GOT3 (cell line): ENCODE data around the gene STK10.
"Not testable (repeated sequence)": the region's sequence is repeated elsewhere in the genome, so short reads cannot be mapped to it uniquely, and the experiment has no call there.

Source experiments
- DNase-seq: peaks from one replicate; lab custom pipeline; 2025; ENCODE audit warnings: mixed read lengths; lab: John Stamatoyannopoulos, UW

The STK10 gene

DNA sequence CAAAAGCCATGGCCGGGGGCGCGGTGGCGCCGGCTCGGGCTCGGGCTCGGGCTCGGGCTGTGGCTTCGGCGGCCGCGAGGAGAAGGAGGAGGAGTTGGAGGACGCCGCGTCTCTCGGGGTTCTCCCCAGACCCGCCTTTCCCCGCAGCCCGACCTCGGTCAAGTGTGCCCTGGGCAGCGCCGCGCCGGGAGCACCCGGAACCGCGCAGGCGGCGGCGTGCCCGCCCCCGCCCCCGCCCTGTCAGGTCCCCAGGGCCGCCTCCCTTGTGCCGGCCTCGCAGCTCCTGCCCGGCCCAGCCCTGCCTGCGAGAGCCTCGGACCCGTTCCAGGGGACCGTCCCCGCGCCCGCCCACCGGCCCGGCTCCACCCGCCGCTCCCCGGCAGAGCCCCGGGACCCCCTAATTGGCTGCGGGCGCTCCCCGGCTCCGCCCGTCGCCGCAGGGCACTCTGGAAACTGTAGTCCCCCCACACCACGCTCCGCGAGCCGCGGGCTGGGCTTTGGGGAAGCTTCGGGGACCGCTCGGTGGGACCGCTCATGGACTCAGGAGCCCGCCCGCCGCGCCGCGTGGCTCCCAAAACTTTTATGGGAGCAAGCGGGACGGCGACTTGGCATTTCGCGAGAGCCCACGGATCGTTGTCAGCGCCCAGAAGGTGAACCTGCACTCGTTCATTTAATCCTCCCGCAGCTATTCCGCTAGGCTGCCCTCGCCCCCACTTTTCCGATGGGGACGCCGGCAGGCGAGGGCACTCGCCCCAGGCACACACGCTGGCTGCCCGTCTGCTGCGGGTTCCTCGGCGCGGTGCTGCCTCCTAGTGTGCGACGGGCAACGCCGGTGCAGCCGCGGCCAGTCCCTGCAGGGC lies at the start of gene STK10:
STK10 (minus strand) TSS at position 192 of the 860 bp plus-strand sequence; CDS start at position 10, 182 bp downstream.
- DNase-seq = peak; percentile 90

DNA sequence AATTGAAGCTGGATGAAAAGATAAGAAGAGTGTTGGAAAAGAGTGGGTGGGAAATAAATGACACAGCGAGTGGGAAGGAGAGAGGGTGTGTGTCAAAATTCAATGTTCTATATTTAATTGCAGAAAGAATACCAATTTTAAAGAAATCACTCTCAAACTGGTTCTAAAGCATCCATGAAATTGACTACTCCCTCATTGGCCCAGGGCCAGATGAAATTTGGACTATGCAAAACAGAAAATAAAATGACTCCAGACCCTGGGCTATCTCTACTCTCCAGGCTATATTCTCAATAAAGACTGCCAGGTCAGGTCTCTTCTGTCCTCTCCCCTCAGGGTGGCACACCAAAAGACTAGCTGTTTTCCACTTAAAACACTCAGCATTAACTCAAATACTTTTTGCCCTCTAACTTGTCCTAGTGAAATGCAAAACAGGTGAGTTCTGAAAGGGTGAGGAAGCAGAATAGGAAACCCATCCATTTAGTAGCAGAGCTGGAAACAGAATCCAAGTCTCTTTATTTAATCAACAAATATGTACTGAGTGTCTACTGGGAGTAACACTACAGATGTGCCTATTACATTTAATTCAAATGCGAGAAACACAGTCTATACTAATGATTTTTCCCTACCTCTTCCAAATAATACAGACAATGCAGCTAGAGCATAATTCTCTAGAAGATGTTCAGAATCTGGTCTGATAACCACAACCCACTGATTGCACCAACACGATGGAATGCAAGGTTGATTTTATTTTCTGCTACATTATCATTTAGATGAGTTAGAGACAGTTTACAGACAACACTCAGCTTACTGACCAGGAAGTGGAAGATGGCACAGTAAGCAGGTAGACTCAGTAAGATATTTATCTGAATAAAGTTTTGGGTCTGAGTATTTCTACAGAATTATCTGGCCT lies 48.1 kb upstream of the STK10 start:
- DNase-seq = no peak

DNA sequence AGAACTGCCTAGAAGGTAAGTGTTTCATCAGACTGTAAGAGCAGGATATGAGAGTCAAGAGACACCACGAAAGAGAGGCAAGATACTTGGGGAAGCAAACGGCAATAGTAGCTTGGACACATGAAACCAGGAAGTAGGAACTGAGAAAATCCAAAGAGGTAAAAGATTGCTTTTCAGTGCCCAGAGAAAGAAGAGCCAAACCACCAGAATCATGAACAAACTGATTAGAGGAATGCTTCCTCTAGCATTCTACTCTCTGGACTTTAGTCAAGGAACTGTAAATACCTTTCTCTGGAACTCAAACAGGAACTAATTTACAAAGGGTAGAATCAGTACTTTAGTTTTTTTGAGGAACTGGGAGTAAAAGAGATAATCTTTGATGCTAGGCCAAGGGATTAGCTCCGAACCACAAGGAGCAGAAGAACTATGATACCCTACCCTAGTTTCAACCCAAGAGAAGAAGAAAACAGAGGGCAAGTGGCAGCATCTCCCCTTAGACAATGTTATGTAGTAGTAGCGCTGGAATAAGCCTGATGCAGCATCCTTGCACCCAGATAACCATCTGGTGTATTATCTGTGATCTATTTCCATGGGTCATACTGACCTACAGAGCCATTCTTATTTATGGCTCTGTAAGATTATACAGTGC lies 47.2 kb upstream of the STK10 start:
- DNase-seq = no peak

DNA sequence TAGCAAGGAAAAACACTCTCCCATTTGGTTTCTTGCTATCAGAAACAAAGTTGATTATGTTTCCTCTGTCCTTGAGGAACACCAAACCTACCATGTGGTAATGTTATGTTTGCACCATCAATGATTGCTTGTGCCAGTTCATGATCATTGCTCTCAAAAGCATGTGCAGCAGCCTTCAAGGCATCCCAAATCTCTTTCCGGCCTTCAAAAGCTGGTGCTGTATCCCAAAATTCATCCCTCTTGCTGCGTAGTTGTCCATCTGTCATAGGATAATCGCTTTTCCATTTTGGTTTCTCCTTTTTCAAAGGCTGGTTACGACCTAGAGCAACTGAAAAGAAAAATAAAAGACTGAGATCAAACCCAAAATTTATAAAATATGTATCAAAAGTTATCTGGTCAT lies 46.0 kb upstream of the STK10 start:
- DNase-seq = no peak

DNA sequence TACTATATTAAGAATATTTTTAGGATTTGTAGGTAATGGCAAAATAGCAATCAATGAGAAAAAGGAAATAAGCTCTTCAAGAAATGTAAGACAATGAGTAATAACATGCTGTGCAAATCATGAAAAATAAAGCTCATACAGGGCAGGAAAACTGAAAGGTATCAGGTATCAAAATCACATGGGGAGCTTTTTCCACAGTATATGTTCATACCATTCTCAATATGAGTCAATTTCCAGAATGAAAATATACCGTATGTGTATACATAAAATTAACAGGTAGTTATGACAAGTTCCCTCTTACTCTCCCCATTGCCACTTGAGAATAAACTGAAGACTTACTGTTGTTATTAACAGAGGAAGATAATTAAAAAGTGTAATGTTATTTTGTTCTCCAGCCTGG lies 41.9 kb upstream of the STK10 start:
- DNase-seq = no peak

DNA sequence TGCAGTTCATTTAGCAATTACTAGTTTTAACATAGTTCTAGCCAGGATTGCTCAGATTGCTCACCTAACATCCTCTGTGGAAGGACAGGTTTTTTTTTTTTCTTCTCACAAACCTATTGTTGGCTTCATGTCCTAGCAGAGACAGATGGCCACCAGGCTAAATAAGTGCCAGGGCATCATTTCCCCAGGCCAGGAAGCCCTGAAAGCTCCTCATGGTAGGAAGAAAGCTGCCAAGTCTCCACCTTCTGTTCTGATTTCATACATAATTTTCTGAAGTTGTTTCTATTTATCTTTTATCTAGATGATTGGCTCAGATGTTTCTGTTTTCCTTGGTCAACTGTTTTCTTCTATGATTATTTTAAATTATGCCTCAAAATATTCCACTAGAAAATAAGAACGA lies 37.0 kb upstream of the STK10 start:
- DNase-seq = no peak

DNA sequence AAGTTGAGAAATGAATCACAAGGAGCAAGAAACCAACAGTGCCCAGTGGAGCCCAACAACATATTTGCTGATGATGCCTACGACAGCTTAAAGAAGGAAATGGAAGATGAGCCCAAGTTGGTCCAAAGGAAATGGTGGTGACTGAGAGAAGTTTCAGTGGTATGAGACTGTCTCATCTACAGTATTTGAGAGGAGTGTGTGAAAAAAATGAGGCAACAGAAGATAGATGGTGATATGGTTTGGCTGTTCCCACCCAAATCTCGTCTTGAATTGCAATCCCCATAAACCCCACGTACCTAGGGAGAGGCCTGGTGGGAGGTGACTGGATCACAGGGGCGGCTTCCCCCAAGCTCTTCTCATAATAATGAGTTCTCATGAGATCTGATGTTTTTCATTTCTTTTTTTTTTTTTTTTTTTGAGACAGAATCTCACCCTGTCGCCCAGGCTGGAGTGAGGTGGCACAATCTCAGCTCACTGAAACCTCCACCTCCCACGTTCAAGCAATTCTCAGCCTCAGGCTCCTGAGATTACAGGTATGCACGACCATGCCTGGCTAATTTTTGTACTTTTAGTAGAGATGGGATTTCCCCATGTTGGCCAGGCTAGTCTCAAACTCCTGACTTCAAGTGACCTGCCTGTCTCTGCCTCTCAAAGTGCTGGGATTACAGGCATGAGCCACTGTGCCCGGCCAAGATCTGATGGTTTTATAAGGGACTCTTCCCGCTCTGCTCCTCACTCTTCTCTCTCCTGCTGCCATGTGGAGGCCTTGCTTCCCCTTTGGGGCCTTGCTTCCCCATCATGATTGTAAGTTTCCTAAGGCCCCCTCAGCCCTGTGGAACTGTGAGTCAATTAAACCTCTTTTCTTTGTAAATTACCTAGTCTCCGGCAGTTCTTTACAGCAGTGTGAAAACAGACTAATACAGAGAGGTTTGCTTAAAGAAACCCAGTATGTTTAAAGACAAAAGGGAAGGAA lies 36.2 kb upstream of the STK10 start:
- no peak for DNase-seq

DNA sequence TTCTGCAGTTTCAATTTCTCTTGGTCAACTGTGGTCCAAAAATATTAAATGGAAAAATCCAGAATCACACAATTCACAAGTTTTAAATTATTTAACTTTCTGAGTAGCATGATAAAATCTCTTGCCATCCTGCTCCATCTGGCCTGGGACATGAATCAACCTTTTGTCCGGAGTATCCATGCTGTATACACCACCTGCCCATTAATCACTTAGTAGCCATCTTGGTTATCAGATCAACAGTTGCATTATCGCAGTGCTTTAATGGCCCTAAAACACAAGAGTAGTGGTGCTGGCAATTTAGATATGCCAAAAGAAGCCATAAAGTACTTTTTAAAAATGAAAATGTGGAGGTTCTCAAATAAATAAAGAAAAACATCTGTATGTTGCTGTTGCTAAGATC lies 31.3 kb upstream of the STK10 start:
- no peak for DNase-seq

DNA sequence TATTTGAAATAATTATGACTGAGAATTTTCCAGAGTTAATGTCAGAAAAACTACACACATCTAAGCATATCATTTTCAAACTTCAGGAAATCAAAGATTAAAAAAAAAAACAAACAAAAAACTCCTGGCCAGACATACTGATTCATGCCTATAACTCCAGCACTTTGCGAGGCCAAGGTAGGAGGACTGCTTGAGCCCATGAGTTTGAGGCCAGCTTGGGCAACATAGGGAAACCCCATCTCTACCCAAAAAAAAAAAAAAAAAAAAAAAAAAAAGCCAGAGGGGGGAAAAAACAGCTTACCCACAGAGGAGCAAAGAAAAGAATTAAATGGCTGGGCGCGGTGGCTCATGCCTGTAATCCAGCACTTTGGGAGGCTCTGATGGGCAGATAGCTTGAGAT lies 28.3 kb upstream of the STK10 start:
- no peak for DNase-seq

DNA sequence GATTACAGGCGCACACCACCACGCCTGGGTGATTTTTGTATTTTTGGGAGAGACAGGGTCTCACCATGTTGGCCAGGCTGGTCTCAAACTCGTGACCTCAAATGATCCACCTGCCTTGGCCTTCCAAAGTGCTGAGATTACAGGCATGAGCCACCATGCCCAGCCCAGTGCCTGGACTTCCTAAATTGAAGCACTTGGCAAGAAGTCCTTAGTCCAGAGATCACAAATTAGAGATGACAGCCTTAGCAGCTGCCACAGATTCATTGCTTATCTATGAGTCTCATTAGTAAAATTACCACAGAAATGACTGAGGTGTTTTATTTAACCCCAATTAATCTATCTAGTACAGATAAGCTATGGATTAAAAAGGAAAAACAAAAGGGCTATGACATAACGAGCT lies 25.1 kb upstream of the STK10 start:
- no peak for DNase-seq

DNA sequence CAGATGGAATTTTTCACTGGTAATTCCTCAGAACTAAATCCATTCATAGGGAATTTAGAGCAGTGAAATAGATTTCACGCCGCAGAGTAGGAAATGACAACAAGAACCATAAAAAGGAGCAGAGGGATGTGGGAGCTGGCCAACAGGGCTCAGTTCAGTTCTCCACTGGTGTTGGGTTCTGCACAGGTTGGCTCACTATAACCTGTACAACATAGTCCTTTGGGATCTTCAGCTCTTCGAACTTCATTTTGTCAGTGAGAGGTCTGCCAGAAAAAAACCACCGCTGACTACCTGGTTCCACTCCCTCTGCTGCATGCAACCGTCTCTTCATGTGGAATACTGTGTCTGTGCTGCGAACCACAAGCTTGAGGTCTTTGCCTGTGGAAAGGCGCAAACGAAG lies 23.7 kb upstream of the STK10 start:
- DNase-seq = no peak

DNA sequence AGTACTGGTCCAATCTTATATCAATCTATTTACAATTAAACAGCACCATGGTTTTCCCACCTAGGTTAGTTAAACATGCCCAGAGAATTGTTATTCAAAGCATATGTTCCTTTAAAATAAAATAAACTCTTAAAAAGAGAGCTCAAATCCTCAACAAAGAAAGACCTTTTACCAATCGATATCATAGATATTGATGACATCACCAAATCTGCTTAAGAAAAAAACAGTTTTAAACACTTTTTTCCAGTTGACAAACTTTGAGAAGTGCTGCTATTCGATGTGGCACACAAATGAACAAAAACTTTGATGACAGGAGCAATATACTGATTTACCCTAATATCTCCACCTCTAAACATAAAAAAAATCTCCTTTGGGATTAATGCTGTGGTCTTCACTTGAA lies 21.7 kb upstream of the STK10 start:
- DNase-seq = no peak

DNA sequence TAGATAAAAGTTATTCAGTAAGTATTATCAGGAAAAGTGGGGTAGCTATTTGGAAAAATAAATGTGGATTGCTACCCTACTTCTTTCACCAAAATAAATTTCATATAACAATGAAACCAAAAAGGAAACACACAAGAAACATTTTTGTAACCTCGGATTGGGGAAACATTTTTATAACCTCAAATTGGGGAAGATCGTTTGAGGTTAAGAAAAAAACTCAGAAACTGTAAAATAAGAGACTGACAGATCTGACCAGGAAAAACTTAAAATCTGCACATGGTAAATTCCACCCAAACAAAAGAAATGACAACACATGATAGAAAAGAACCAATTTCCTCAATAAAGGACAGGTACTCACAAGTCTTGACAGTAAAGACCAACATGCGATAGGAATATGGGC lies 19.5 kb upstream of the STK10 start:
- no peak for DNase-seq

DNA sequence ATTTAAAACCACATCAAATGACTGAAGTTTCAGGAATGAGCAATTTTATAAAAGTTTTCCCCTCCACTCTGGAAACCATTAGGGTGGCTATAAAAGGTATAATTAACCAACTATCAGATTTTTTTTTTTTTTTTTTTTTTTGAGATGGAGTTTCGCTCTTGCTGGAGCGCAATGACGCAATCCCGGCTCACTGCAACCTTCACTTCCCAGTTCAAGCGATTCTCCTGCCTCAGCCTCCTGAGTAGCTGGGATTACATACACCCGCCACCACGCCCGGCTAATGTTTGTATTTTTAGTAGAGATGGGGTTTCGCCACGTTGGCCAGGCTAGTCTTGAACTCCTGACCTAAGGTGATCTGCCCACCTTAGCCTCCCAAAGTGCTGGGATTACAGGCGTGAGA lies 18.0 kb upstream of the STK10 start:
- not testable (repeated sequence) for DNase-seq

DNA sequence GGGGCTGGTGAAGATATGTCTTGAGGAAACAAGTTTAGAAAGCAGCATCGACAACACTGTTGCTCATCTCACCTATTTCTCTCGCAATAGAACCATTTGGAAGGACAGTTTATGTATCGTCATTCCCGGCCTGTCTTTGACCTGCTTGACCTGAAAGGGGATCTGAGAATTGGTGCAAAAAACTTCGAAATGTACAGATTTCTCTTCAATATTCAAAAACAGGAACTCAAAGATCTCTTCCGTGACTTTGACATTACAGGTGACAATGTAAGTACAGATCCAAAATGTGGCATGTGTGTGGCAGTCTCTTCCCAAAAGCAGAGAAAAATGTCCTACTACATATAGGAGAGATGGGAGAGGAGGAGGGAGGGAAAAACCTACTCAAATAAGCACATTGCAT lies 12.5 kb upstream of the STK10 start:
- no peak for DNase-seq

DNA sequence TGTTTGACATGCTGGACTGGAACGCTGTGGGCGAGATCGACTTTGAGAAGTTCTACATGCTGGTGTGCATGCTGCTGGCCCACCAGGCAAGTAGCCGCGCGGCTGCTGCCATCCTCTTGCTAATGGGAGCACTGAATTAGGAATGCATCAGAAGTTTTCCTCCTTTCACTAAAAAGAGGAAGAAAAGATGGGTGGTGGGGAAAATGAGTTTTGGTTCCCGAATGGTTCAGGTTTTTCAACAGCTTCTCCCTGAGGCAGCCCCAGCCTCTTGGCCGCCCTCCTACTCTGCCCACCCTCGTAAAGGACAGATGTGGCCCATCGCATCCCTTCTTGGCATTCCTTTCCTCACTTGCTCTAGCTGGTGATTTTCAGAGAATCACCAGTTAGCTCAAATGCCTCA lies 11.4 kb upstream of the STK10 start:
- no peak for DNase-seq

DNA sequence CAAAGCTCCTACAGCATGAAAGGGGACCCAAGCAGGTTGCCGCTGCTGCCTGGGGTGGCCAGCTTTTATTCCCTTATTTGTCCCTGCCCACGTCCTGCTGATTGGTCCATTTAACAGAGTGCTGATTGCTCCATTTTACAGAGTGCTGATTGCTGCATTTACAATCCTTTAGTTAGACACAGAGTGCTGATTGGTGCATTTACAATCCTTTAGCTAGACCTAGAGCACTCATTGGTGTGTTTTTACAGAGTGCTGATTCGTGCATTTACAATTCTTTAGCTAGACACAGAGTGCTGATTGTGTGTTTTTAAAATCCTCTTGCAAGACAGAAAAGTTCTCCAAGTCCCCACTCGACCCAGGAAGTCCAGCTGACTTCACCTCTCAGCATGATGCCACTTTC lies 9.8 kb upstream of the STK10 start:
- DNase-seq = not testable (repeated sequence)

DNA sequence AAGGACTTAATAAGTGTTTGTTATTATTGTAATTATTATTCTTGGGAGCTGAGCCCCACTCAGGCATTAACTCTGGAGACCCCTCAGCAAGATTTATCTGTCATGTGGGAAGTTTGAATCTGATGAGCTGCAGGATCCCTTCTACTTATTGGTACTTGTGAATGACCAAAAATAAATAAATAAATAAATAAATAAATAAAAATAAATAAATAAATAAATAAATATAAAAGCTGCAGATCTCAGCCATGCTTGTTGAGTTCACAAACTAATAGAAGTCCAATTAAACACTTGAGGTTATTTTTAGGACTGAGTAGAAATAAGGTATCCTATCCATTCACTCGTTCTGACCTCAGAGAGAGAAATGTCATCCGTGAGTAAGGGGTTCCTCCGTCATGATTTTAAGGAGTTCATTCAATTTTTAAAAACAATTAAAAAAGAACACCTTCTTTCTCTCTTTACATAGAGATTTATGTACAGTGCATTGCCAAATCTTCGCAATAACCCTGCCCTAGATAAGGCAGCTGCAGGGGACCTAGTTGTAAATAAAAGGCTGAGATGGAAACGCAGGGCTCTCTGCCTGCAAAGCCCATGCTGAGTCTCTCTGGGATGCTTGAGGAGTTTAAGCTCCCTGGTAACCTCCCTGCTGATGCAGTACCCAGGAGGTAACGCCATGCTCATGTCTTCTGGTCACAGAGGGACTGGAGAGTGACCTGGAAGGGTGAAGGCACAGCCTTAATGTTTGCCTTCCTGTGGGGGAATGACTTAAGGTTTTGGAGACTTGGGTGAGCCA lies 7.2 kb upstream of the STK10 start:
- DNase-seq = no peak

DNA sequence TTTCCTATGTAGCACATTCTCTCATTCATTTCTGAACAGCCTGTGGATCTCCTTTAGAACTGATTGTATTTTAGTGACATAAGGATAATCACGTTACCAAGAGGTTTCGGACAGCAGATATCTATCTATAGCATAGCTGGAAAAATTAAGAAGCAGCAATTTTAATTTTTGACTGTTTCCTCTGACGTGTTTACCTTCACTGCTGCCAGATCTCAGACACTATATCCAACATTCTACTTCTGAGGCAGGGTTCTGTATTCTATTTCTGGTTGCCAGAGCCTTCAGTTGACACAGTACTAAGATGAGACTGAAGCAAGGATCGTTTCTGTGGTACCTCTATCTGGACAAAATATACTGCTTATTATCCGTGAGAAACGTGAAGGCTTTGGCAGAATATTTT lies 5.8 kb upstream of the STK10 start, which contains the start of gene EFCAB9:
EFCAB9 (plus strand) TSS at position 301 of the 400 bp plus-strand sequence; CDS start at position 302, 1 bp downstream.
- no peak for DNase-seq

DNA sequence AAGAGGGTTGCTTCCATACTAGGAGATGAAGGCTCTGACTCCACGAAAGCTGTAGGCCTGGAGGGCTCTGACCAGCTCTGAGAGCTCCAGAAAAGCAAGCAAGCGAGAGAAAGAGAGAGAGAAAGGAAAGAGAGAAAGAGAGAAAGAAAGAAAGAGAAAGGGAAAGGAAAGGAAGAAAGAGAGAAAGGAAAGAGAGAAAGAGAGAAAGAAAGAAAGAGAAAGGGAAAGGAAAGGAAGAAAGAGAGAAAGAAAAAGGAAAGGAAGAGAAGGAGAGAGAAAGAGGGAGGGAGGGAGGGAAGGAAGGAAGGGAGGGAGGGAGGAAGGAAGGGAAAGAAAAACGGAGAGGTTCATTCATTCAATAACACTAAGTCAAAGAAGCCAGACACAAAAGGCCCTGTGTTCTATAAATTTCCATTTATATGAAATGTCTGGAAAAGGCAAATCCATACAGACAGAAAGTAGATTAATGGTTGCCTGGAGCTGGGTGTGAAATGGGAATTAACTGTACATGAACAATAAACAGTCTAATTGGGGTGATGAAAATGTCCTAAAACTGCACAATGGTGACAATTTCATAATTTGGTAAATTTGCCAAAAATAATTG lies 1.8 kb upstream of the STK10 start:
- no peak for DNase-seq
